GM23248 (cell line): ENCODE results near the gene SPAG17. TPM values are rescaled to one million over a fixed set of nuclear protein-coding genes. Genes with fewer than 3 reads are reported as not detected.

Experiments used
- DNase-seq: peaks from one replicate; pipeline ENCODE4 v3.0.0-alpha.2; 2015
- H2AFZ ChIP-seq: fragments of 200-600 bp; sonication (generic); 2 replicates; pipeline ENCODE4 v1.6.1; 2016; ENCODE audit warnings: antibody characterized with exemption
- H3F3A ChIP-seq: fragments of 200-600 bp; sonication (generic); 2 replicates; pipeline ENCODE4 v1.6.1; 2016; ENCODE audit warnings: mild to moderate bottlenecking, antibody characterized with exemption, mixed run types; ENCODE audit not compliant: insufficient read depth
- H3K27ac ChIP-seq: fragments of 200-600 bp; sonication (generic); 2 replicates; pipeline ENCODE4 v1.5.1; 2016; ENCODE audit warnings: mild to moderate bottlenecking
- H3K27me3 ChIP-seq: fragments of 200-600 bp; sonication (generic); replicated peaks from 2 replicates; pipeline ENCODE4 v1.6.1; 2016; ENCODE audit warnings: mild to moderate bottlenecking; ENCODE audit not compliant: insufficient read depth
- H3K36me3 ChIP-seq: fragments of 200-600 bp; sonication (generic); 2 replicates; pipeline ENCODE4 v1.6.1; 2016; ENCODE audit warnings: low read depth, mild to moderate bottlenecking
- H3K4me1 ChIP-seq: fragments of 200-600 bp; sonication (generic); 2 replicates; pipeline ENCODE4 v1.6.1; 2016; ENCODE audit warnings: mild to moderate bottlenecking; ENCODE audit not compliant: insufficient read depth
- H3K4me2 ChIP-seq: fragments of 200-600 bp; sonication (generic); one replicate; pipeline ENCODE4 v1.6.1; 2016; ENCODE audit warnings: mild to moderate bottlenecking; ENCODE audit not compliant: unreplicated experiment
- H3K4me3 ChIP-seq: fragments of 200-600 bp; sonication (generic); 2 replicates; pipeline ENCODE4 v1.5.1; 2016; ENCODE audit warnings: mild to moderate bottlenecking
- H3K79me2 ChIP-seq: fragments of 200-600 bp; sonication (generic); 2 replicates; pipeline ENCODE4 v1.6.1; 2016; ENCODE audit warnings: mild to moderate bottlenecking; ENCODE audit not compliant: insufficient read depth
- H3K9ac ChIP-seq: fragments of 200-600 bp; sonication (generic); 2 replicates; pipeline ENCODE4 v1.6.1; 2016; ENCODE audit warnings: mild to moderate bottlenecking
- H3K9me2 ChIP-seq: fragments of 200-600 bp; sonication (generic); 2 replicates; pipeline ENCODE4 v1.6.1; 2016; ENCODE audit warnings: mixed run types, mild to moderate bottlenecking, moderate library complexity; ENCODE audit not compliant: insufficient read depth
- H3K9me3 ChIP-seq: fragments of 200-600 bp; sonication (generic); one replicate; pipeline ENCODE4 v1.6.1; 2017; ENCODE audit warnings: low read depth
- H4K20me1 ChIP-seq: fragments of 200-600 bp; sonication (generic); 2 replicates; pipeline ENCODE4 v1.6.0; 2016; ENCODE audit not compliant: insufficient read depth
- EZH2 ChIP-seq: fragments of 200-600 bp; sonication (generic); IDR thresholded peaks from 2 replicates; pipeline ENCODE4 v1.6.1; 2018; ENCODE audit warnings: antibody characterized with exemption, mild to moderate bottlenecking; ENCODE audit not compliant: insufficient read depth, poor library complexity, severe bottlenecking
- EZH2phosphoT487 ChIP-seq: fragments of 200-600 bp; sonication (generic); IDR thresholded peaks from 2 replicates; pipeline ENCODE4 v1.6.1; 2018; ENCODE audit warnings: antibody characterized with exemption, moderate library complexity, mild to moderate bottlenecking, low read depth; ENCODE audit not compliant: insufficient read depth
- WGBS, 2 experiments: methylation state at CpG; one replicate each; pipeline ENCODE4 v1.1.6; 2015 to 2017; ENCODE audit warnings: low lambda C conversion rate in 2 of 2, low coverage in 1 of 2; ENCODE audit errors: missing lambda C conversion rate in 2 of 2; 5-methylcytosine and 5-hydroxymethylcytosine counted together
- in situ Hi-C: fragments of 300-500 bp; cut with MboI; formaldehyde crosslinking; loops from 2 replicates; pipeline ENCODE4 v1.15.0; 2020
- polyA plus RNA-seq: library from polyadenylated mRNA; unstranded; fragments of >200 nt; fragmentation: Nextera tagmentation; extraction: Ambion mirVana; gene quantifications from 2 replicates; pipeline ENCODE4 v1.2.1, GENCODE V29; 2016
- total RNA-seq: library from RNA; depleted of rRNA; stranded (reverse); fragments of >200 nt; shearing (Covaris generic); gene quantifications from 2 replicates; pipeline ENCODE4 v1.2.3, GENCODE V29; 2014

SPAG17 gene
- total and polyA plus RNA-seq, 2 experiments from 2014 or later, result 0.15 TPM; not detected in 1

DNA sequence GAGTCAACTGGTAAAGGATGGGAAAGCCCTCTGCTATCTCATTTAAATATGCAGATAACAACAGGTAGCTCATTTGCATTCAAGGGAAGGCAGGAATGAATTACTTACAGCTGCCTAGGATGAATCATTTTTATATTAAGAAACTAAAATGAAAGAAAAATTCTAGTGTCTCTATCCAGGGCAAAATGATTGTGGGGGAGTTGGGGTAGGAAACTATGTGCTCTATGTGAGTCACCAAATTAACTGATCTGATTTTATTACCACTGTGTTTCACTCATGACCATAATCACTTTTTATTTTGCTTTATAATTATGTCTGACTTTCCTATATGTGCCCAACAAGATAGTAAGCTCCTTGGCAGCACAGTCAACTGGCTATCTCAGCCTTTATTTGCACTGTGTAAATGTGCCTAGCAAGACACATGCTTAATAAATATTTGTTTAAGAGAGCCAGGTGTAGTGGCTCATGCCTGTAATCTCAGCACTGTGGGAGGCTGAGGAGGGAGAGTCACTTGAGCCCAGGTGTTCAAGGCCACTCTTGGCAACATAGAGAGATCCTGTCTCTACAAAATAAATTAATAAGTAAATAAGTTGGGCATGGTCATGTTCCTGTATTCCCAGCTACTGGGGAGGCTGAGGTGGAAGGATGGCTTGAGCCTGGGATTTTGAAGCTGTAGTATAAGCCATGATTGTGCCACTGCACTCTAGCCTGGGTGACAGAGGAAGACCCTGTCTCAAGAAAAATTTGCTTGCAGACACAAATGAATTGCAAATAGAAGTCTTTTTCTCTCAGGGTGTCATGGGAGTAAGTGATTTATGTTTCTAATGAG is 84.1 kb downstream of the SPAG17 start:
- Histone ChIP-seq H3K9me3 (no peaks in the 10 kb centered on the region), H3K36me3 (no peaks in the 10 kb centered on the region), H4K20me1 (no peaks in the 10 kb centered on the region), H3K4me3 (0 out of 2 replicates have a peak overlapping the region, but pooled peaks have one; percentile 13), H3F3A (peaks cover 46% of the 10 kb centered on the region), H3K27me3 (no peaks in the 10 kb centered on the region), H3K27ac (peak overlapping the region; percentile 83), H3K9me2 (no peaks in the 10 kb centered on the region), H3K4me1 (peaks cover 41% of the 10 kb centered on the region), H3K4me2 (peak overlapping the region; percentile 76), H3K9ac (peak overlapping the region; percentile 61), H3K79me2 (no peaks in the 10 kb centered on the region), H2AFZ (no peak overlapping the region)
- in situ Hi-C loops, result no loop called here
- peak; percentile 73 for DNase-seq
- TF ChIP-seq EZH2phosphoT487, result no peak
- no peak for TF ChIP-seq EZH2

DNA sequence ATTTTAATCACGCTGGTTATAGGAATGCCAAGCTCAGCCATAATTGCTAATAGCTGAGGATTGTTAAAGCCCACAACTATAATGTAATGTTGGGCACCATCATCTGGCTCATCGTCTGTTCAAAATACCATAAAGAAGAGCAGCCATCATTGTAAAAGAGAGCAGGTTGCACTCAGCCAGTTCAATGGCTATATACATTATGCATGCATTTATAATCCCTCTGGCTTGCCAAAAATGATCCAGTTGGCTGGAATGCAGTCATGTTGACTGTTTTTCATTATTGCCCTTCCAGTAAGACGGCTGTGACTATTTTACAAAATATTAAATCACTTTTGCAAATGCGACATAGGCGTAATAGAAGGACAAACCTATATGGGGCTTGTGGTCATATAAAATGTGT is 85.3 kb downstream of the SPAG17 start:
- Histone ChIP-seq H3K36me3 (no peaks in the 10 kb centered on the region), H3K4me1 (peaks cover 41% of the 10 kb centered on the region), H3K79me2 (no peaks in the 10 kb centered on the region), H3K27me3 (no peaks in the 10 kb centered on the region), H3K9me2 (no peaks in the 10 kb centered on the region), H4K20me1 (no peaks in the 10 kb centered on the region), H3K4me3 (no peak overlapping the region), H2AFZ (no peak overlapping the region), H3K9ac (no peak overlapping the region), H3K9me3 (no peaks in the 10 kb centered on the region), H3K4me2 (peak overlapping the region; percentile 76), H3K27ac (no peak overlapping the region), H3F3A (peaks cover 38% of the 10 kb centered on the region)
- WGBS, 2 experiments, result 47 to 49% methylated on average over 5 of the region's 5 CpGs
- peak; percentile 25 for DNase-seq
- in situ Hi-C loops, result no loop called here
- no peak for TF ChIP-seq EZH2

DNA sequence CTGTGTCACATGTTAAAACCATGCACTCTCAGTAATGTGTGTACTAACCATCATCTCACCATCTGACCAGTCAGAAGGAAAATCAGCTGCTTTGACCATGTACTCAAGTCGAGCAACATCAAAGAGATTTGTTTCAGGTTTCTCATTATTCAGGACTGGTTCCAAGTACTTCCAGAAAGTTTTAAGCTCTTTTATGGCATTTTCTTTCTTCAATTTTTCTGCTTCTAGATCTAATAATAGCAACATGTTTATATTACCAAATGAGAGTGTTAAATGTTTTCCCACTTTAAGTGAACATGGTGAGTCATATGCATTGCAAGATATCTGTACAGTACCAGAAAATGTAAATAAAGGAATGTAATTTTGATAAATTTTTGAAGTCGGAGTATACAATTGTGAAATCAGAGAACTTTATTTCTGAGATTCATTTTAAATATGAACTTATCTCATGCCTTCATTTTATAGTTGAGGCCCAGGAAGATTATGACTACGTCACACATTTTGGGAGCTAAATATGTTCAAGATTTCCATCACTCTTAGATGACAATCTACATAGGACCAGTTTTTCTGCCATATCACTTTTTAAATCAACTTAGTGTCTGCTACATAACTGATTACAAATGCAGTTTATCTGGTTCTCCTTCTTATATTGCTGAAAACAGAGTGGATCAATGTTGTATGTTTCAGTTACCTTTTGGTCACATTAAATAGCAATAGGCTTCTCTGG is 87.2 kb downstream of the SPAG17 start:
- no peak overlapping the region for H2AFZ ChIP-seq
- H3K4me1 ChIP-seq, result peaks cover 41% of the 10 kb centered on the region
- no peaks in the 10 kb centered on the region for H3K79me2 ChIP-seq
- no peaks in the 10 kb centered on the region for H3K36me3 ChIP-seq
- TF ChIP-seq EZH2 (no peak), EZH2phosphoT487 (no peak)
- H3K4me3 ChIP-seq, result no peak overlapping the region
- H3K27me3 ChIP-seq, result no peaks in the 10 kb centered on the region
- H4K20me1 ChIP-seq, result no peaks in the 10 kb centered on the region
- in situ Hi-C loops, result no loop called here
- peaks cover 31% of the 10 kb centered on the region for H3F3A ChIP-seq
- peak overlapping the region; percentile 26 for H3K4me2 ChIP-seq
- no peaks in the 10 kb centered on the region for H3K9me3 ChIP-seq
- H3K9ac ChIP-seq, result no peak overlapping the region
- DNase-seq, result no peak
- no peak overlapping the region for H3K27ac ChIP-seq
- no peaks in the 10 kb centered on the region for H3K9me2 ChIP-seq
- WGBS, 2 experiments, result 64% methylated on average over 3 of the region's 3 CpGs

DNA sequence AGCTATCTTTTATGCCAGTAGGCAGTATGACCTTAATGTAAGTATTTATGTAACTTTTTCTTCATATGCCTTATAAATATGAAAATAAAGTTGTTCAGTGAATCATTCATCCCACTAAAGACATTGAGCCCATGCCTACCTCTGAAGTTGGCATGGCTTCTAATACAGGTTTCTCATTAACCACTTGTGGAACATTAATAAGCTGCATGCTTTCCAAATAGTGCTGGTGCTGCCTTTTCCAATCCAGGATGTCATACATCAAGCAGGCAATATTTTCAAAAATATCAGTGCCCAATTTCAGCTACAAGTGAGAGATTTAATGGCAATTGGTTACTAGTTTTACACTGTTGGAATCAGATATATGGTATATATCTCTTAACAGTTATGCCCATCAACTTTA is 92.0 kb downstream of the SPAG17 start:
- H3K9ac ChIP-seq, result no peak overlapping the region
- no peak for DNase-seq
- no peak overlapping the region for H3K4me3 ChIP-seq
- no peaks in the 10 kb centered on the region for H3K79me2 ChIP-seq
- no peak overlapping the region for H3K4me2 ChIP-seq
- no peaks in the 10 kb centered on the region for H3F3A ChIP-seq
- no peak overlapping the region for H3K27ac ChIP-seq
- in situ Hi-C loops, result no loop called here
- H3K9me3 ChIP-seq, result no peaks in the 10 kb centered on the region
- H2AFZ ChIP-seq, result no peak overlapping the region
- H3K9me2 ChIP-seq, result no peaks in the 10 kb centered on the region
- no peaks in the 10 kb centered on the region for H3K36me3 ChIP-seq
- 0 out of 2 replicates have a peak, but pooled peaks cover 7% of the 10 kb centered on the region for H3K27me3 ChIP-seq
- TF ChIP-seq EZH2 (no peak), EZH2phosphoT487 (no peak)
- H4K20me1 ChIP-seq, result no peaks in the 10 kb centered on the region
- H3K4me1 ChIP-seq, result peaks cover 8% of the 10 kb centered on the region; the same call in 1 of the 2 replicates
